A549 (cell line): Measurements from ENCODE around the gene GJA8.

ENCODE experiments used
- CBX8 ChIP-seq: fragments of 200-600 bp; sonication (generic); IDR thresholded peaks from 2 replicates; pipeline ENCODE4 v1.6.1; 2016
- CEBPB ChIP-seq, 2 experiments: fragments of >200 bp in 1 of 2; sonication (Bioruptor Twin) in 1 of 2; formaldehyde crosslinking in 1 of 2; IDR thresholded peaks; 2 replicates each; pipeline ENCODE4 v1.6.1; 2012 to 2016
- CTCF ChIP-seq: fragments of >200 bp; sonication (Bioruptor Twin); formaldehyde crosslinking; IDR thresholded peaks from 3 replicates; pipeline ENCODE4 v1.5.1; 2016

- no peak for TF ChIP-seq CTCF
- TF ChIP-seq CEBPB (IDR thresholded peaks at IDR 0.05) = no peak
- no peak for TF ChIP-seq CBX8
Measured at GRCh38 chr1:147904726-147905125, 2.1 kb downstream of the GJA8 start.
